ENCODE measurements around the gene CD93.

The CD93 gene

DNA sequence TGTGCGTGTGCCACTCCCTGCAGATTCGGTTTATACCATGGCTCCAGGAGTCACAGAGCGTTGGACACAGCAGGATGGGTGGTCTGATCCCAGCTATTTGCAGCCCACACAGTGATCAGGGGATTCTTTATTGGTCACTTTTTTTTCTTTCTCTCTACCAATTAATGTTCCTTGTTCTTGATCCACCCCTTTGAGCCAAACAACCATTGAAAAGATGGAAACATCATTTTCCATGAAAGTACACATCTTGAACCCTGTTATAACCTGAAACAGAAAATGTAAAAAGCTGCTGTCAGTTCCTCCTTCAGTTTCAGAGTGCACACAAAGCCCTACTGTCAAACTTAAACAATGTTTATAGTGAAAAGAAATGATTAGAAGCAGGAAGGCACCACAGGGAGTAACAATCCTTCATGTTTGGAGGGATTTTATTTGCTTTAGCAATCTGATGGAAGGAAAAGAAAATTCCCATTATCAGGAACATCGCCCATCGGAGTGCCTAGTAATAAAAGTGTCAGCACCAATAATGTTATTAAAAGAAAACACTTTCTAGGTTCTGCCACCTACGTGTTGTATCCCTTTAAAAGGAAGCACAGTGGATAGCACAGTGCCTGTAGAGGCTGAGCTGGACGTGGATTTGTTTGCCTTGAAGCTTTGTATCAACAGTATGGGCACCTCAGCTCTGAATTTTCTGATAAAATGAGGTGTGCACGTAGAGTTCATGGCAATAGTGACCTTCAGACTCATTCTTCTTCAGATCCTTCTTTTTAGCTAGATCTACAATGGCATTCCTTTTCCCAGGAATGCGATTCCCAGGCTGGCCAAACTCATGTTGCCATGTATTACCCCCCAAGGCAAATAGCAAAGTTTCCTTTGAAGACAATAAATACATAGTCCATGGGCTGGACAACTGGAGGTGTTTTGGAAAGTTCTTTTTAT lies 20.6 kb downstream of the CD93 start:
- Mint-ChIP-seq H3K27ac (no peak overlapping the region), H3K36me3 (no peaks in the 10 kb centered on the region), H3K9me3 (no peaks in the 10 kb centered on the region), H3K4me1 (no peaks in the 10 kb centered on the region), H3K4me3 (no peak overlapping the region)
- DNase-seq (ENCODE audit: low spot score in 2 of 2), result no peak
- no peak for ATAC-seq

DNA sequence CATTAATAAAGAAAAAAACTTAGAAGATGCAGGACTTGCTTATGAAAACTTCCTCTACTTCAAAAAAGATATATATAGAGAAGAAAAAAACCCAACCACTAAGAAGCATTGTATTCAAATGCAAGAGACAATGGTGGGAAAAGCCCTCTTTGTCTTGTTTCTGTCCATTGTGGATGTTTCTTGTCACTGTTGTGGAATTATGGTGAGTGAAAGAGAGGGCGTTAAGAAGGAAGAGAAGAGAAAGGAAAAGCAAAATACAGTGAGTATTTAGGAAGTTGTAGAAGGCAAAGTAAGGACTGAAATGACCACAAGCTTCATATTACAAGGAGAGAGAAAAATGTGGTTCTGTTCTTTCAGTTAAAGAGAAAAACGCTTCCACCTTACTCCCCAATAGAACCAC lies 22.5 kb downstream of the CD93 start:
- H3K36me3 Mint-ChIP-seq, result no peaks in the 10 kb centered on the region
- no peak overlapping the region for H3K4me3 Mint-ChIP-seq
- DNase-seq (ENCODE audit: low spot score in 2 of 2) (no peak), ATAC-seq (no peak)
- no peaks in the 10 kb centered on the region for H3K4me1 Mint-ChIP-seq
- H3K27ac Mint-ChIP-seq, result no peak overlapping the region
- H3K9me3 Mint-ChIP-seq, result no peaks in the 10 kb centered on the region

DNA sequence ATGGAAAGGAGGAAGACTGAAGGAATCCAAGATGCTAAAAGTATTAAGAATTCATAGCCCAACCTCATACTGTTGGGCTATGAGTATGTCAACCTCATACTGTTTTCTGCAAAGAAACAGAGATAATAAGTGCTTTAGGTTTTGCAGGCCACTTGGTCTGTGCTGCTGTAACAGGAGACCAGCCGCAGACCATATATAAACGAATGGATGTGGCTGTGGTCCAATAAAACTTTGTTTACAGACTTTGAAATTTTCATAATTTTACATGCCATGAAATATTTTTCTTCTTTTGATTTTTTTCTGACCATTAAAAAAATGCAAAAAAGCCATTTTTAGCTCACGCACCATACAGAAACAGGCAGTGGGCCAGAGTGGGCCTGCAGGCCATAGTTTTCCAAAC lies 23.0 kb downstream of the CD93 start:
- no peaks in the 10 kb centered on the region for H3K9me3 Mint-ChIP-seq
- ATAC-seq (no peak), DNase-seq (ENCODE audit: low spot score in 2 of 2) (no peak)
- no peak overlapping the region for H3K4me3 Mint-ChIP-seq
- no peaks in the 10 kb centered on the region for H3K36me3 Mint-ChIP-seq
- H3K4me1 Mint-ChIP-seq, result no peaks in the 10 kb centered on the region
- no peak overlapping the region for H3K27ac Mint-ChIP-seq

DNA sequence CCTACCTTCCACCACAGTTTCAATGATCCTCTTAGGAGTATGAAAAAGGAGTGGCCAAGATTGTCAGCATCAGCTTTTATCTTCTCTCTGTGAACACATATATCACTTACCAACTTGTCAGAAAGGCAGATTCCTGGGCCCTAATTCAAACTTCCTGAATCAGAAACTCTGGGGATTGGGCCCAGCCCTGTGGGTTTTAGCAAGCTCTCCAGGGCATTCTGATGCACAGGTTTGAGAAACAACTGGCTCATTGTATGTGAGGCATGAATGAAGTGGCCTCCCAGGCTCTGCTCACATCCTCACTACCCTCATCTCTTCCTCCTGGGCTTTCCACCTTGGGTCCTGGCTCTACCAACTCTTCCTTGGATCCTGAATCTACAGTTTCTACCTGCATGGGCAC lies 23.5 kb downstream of the CD93 start:
- Mint-ChIP-seq H3K4me1 (no peaks in the 10 kb centered on the region), H3K36me3 (no peaks in the 10 kb centered on the region), H3K4me3 (no peak overlapping the region), H3K9me3 (no peaks in the 10 kb centered on the region), H3K27ac (no peak overlapping the region)
- DNase-seq (ENCODE audit: low spot score in 2 of 2) (no peak), ATAC-seq (no peak)

DNA sequence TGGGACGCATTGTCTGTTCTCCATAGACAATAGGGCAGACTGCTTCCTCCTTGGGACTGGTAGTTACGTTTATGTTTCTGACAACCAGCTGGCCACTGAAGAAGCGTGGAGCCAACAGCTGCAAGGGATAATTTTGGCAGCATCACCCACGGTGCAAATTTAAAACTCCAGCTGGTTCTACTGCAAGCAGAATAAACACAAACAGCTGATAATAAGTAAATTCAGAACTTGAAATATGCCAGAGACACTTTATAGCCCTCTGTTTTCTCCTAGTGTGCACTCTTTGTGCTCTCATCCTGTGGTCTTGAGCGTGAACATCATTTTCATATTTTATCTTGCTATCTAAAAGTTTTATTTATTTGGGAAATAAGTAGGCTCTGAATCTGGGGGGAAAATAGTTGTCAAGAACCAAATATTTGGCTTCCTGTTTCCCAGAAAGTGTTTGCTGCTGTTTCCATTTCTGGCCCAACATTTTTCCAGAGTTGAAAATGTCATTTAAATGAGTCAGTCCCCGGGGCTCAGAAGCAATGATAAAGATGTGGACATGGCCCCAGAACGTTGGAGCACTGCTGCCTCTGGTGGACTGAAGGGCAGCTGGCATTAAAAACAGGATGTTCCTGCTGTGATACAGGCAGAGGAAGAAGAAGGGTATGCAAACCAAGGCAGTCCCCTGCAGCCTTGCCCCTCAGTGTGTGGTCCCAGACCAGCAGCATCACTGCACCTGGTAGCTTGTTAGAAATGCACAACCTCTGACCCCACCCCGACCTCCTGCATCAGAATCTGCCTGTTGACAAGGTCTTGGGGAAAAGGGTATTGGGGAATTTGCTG lies 24.2 kb downstream of the CD93 start:
- Mint-ChIP-seq H3K27ac (no peak overlapping the region), H3K4me1 (no peaks in the 10 kb centered on the region), H3K36me3 (no peaks in the 10 kb centered on the region), H3K9me3 (no peaks in the 10 kb centered on the region), H3K4me3 (no peak overlapping the region)
- no peak for ATAC-seq
- DNase-seq (ENCODE audit: low spot score in 2 of 2), result no peak

DNA sequence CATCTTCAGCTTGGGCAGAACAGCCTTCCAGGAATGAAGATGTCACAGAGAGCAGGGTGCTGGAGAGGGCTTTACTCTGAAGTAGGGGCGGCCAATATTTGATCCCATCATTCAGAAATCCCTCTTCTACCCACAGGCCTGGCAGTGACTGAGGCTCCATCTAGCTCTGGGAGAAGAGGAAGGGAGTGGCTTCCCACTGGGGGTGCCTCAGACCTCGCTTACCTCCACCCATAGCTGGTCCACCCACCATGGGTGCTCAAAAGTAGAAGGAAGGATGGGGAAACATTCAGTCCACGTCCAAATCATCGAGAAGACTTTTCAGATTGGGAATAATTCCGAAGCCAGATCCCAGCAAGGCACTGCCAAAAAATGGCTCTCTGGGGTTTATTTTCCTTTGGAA lies 24.9 kb downstream of the CD93 start:
- ATAC-seq (no peak), DNase-seq (ENCODE audit: low spot score in 2 of 2) (no peak)
- H3K9me3 Mint-ChIP-seq, result peaks cover 3% of the 10 kb centered on the region
- no peak overlapping the region for H3K27ac Mint-ChIP-seq
- no peaks in the 10 kb centered on the region for H3K4me1 Mint-ChIP-seq
- no peak overlapping the region for H3K4me3 Mint-ChIP-seq
- no peaks in the 10 kb centered on the region for H3K36me3 Mint-ChIP-seq

DNA sequence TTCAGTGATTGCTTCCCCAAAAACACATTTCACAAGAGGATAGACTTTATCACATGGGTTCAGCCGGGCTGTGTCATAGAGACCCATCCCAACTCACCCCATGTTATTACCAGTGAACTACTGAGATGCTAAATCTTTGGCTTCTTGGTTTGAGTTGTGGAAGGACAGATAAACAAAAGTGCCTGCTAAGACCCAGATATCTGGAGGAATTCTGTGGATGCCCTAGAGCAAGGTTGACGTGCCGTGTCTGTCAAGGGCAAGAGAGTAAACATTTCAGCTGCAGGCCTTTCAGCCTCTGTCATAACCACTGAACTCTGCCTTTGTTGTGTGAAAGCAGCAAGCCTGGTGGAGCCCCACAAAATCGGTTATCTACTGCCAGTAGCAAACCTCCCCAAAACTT lies 25.5 kb downstream of the CD93 start:
- no peaks in the 10 kb centered on the region for H3K36me3 Mint-ChIP-seq
- no peak overlapping the region for H3K27ac Mint-ChIP-seq
- no peak for ATAC-seq
- DNase-seq (ENCODE audit: low spot score in 2 of 2), result no peak
- no peak overlapping the region for H3K4me3 Mint-ChIP-seq
- H3K4me1 Mint-ChIP-seq, result no peaks in the 10 kb centered on the region
- H3K9me3 Mint-ChIP-seq, result peaks cover 3% of the 10 kb centered on the region

DNA sequence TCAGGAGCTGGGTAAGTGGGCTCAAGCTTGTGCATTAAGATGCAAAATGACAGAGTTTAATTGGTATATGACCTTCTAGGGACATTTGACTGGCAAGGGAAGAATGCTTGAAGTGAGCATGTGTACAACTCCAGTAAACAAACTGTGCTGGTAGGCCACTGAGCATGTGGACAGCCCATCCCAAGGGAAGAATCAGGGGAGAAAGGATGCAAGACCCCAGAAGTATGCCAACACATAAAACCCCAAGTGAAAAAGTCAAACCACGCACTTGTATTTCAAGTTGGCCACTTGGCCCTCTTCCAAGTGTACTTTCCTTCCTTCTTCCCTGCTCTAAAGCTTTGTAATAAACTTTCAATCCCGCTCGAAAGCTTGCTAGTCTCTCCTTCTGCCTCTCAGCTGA lies 26.3 kb downstream of the CD93 start:
- no peaks in the 10 kb centered on the region for H3K36me3 Mint-ChIP-seq
- H3K9me3 Mint-ChIP-seq, result peaks cover 3% of the 10 kb centered on the region
- no peak for DNase-seq (ENCODE audit: low spot score in 2 of 2)
- no peak for ATAC-seq
- no peak overlapping the region for H3K27ac Mint-ChIP-seq
- H3K4me1 Mint-ChIP-seq, result no peaks in the 10 kb centered on the region
- H3K4me3 Mint-ChIP-seq, result no peak overlapping the region

DNA sequence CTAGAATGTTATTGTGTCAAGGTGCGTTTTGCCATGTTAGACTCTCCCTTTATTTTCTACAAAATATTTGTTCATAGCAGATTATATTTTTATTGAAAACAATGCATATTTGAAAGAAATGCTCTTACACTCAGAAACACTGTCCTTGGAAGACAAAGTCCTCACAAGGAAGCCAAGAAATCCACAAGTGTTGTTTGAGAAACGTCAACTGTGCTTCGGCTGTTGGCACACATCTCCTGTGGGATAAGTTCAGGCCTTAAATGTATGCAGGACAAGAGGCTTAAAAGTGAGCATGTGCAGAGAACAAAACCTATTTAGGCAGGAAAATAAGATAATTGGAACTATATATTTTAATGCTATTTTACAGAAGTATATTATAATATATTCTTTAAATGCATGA lies 27.1 kb downstream of the CD93 start:
- H3K4me3 Mint-ChIP-seq, result no peak overlapping the region
- H3K4me1 Mint-ChIP-seq, result no peaks in the 10 kb centered on the region
- DNase-seq (ENCODE audit: low spot score in 2 of 2) (no peak), ATAC-seq (no peak)
- peaks cover 3% of the 10 kb centered on the region for H3K9me3 Mint-ChIP-seq
- H3K36me3 Mint-ChIP-seq, result no peaks in the 10 kb centered on the region
- H3K27ac Mint-ChIP-seq, result no peak overlapping the region

DNA sequence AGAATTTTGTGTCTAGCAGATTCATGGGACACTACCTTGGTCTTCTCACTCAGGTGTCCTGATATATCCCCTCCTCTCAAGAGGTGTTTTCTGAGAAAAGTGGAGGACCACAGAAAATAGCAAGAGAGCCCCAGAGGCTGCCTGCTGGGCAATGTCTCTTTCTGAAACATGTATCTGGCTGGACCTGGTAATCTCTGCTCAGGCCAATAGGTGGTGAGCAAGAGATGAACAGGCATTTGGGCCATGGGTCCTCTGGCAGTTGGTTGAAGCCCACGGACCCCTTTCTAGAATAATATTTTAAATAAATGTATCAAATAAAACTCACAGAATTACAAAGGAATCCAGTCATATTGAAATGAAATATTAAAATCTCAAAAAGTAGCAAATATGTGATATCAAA lies 27.9 kb downstream of the CD93 start:
- Mint-ChIP-seq H3K4me3 (no peak overlapping the region), H3K9me3 (peaks cover 3% of the 10 kb centered on the region), H3K4me1 (no peaks in the 10 kb centered on the region), H3K36me3 (no peaks in the 10 kb centered on the region), H3K27ac (no peak overlapping the region)
- ATAC-seq (no peak), DNase-seq (ENCODE audit: low spot score in 2 of 2) (no peak)

DNA sequence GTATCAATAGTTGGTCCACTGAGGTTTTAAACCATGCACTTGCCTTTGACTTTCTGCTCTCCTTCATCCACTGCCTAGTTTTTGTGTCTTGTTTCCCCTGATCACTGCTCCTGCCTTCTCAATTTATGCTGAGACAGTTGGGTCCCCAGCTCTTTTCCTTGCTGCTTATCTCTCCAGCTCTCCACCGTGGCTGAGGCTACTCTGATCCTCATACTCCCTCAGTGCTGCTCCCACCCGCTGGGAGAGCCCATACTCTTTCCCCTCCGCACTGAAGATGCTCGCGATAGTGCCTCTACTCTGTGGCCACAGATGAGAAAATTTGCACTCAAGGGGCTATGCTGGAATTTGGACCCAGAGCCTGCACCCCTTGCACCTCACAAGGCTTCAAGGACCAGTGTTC lies 33.2 kb downstream of the CD93 start:
- Mint-ChIP-seq H3K4me3 (no peak overlapping the region), H3K36me3 (no peaks in the 10 kb centered on the region), H3K9me3 (peaks cover 3% of the 10 kb centered on the region), H3K4me1 (peaks cover 5% of the 10 kb centered on the region), H3K27ac (no peak overlapping the region)
- DNase-seq (ENCODE audit: low spot score in 2 of 2) (no peak), ATAC-seq (no peak)

DNA sequence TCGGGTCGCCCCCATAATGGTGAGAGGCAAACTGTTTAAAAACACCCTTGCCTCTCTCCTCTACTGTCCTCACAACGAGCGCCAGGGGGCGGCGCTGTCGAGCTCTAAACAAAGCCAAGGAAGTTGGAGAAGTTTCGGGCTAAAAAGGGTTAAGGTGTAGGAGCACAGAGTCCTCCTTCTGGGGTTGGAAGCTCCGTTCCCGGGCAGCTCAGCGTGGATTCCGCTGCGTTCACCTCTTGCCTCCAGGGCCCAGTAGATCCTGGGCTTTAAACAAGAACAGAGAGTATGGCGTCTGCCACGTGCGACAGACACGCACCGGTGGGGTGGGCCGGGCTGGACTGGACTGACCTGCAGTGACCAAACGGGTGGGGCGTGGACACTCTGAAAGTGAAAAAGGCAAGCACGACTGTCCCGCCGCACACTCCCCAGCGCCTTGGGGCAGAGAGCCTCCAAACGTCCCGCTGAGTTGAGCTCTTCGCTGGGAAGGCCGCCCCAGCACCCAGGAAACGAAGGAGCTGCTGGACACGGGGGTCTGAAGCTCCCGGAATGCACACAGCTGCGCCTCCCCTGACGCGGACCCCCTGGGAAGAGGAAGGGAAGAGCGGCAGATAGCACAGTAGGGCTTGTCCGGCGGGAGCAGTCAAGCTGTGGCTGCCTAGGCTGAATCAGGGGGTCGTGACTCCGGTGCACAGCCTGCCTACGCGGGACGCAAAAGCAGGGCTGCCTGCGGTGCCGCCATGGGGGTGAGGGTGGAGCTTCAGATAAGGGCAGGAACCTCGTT lies 35.1 kb downstream of the CD93 start:
- no peak overlapping the region for H3K4me3 Mint-ChIP-seq
- DNase-seq (ENCODE audit: low spot score in 2 of 2), result peak in 1 of 2 donors; percentile 55

DNA sequence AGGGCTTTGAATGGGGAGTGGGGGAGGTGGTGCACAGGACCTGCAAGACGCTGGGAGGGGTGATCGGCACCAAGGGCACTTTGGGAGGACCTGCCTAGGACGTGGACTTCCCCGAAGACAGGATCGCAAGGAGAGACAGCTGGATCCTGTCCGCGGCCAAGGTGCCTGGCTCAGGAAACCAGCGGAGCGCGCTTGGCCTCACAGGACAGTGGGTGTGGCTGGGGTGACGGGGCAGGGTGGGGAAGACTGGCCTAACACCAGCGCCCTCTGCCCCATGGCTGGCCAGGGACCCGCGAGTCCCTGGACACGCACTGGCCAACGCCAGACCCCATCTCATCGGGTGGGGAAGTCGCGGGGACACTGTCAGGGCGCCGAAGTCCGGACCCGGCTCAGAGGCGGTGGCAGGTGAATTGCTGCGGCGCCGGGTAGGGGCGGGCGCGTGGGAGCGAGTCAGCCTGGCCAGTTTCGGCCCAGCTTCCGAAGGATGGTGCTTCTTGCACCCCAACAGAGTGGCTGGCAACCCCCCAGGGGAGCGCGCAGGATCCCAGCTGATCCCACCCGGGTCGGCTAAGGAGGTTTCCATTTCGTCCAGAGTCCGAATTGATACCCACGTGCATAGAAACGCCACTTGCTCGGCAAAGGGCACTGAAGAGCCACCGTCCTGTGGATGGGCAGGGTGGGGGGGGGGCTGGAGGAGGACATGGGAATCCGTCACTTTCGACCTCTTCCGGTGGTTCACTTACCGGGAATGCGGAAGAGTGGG lies 35.9 kb downstream of the CD93 start:
- H3K27ac Mint-ChIP-seq, result no peak overlapping the region
- no peaks in the 10 kb centered on the region for H3K9me3 Mint-ChIP-seq
- peaks cover 6% of the 10 kb centered on the region for H3K36me3 Mint-ChIP-seq
- DNase-seq (ENCODE audit: low spot score in 2 of 2), result no peak
- ATAC-seq, result no peak
- H3K4me3 Mint-ChIP-seq, result no peak overlapping the region
- H3K4me1 Mint-ChIP-seq, result peaks cover 5% of the 10 kb centered on the region

More for the DNA sequence above, 35.1 kb downstream of the CD93 start:
- ATAC-seq, result no peak
- peaks cover 5% of the 10 kb centered on the region for H3K4me1 Mint-ChIP-seq
- H3K27ac Mint-ChIP-seq, result no peak overlapping the region
- peaks cover 6% of the 10 kb centered on the region for H3K36me3 Mint-ChIP-seq
- H3K9me3 Mint-ChIP-seq, result no peaks in the 10 kb centered on the region

DNA sequence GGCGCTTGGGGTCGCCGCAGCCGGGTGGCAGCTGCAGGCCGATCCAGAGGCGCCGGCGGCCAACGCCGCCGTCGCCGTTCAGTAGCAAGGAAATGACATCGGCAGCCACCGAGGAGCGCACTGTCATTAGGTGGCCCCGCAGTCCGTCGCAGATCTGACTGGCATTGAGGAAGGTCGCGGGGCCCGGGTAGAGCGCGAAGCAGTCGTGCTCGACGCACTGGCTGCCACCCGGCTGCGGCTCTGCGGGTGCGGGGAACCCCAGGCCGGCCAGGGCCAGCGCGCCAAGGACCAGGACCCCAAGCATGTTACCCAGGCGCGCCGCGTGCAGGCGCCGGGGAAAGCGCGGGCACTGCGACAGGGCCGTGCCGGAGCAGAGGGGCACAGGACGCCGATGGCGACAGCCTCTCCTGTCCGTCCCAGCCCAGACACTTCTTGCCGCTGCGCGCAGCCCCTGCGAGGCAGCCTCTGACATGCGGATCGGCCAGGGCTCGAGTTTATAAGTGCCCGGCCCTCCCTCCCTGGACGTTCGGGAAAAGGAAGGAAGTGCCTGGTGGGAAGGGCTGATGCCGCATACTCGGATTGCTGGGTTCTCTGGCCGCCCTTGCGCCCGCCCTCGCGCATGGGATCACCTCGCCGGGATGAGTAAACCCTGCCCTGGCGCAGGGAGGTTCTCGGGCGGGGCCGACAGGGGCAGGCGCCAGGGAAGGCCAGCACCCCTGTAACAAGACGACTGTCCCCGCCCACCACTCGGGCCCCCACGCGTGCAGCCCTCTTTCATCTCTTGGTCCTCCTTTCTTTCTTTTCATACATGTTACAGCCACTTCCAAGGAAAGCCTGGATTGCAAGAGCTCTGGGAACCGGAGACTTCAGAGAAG lies 36.7 kb downstream of the CD93 start, which contains the start of gene THBD:
Gene THBD (minus strand): TSS at position 472 of the 875 bp plus-strand sequence. CDS start 168 bp downstream, at position 304.
- DNase-seq (ENCODE audit: low spot score in 2 of 2) (no peak), ATAC-seq (peak; percentile 11)
- Mint-ChIP-seq H3K4me3 (no peak within 1 kb of the TSS), H3K27ac (no peak within 1 kb of the TSS), H3K9me3 (no peaks in the 10 kb centered on the region), H3K36me3 (peaks cover 6% of the 10 kb centered on the region), H3K4me1 (peaks cover 5% of the 10 kb centered on the region)

Data from stimulated activated effector memory CD8-positive, alpha-beta T cell treated with anti-CD3 and anti-CD28 coated beads, Interleukin-12 subunit alpha, Interleukin-12 subunit beta, amount 100 ng/mL, for 72 hours (primary cell).